ENCODE data around the gene DHRS13.

DNA sequence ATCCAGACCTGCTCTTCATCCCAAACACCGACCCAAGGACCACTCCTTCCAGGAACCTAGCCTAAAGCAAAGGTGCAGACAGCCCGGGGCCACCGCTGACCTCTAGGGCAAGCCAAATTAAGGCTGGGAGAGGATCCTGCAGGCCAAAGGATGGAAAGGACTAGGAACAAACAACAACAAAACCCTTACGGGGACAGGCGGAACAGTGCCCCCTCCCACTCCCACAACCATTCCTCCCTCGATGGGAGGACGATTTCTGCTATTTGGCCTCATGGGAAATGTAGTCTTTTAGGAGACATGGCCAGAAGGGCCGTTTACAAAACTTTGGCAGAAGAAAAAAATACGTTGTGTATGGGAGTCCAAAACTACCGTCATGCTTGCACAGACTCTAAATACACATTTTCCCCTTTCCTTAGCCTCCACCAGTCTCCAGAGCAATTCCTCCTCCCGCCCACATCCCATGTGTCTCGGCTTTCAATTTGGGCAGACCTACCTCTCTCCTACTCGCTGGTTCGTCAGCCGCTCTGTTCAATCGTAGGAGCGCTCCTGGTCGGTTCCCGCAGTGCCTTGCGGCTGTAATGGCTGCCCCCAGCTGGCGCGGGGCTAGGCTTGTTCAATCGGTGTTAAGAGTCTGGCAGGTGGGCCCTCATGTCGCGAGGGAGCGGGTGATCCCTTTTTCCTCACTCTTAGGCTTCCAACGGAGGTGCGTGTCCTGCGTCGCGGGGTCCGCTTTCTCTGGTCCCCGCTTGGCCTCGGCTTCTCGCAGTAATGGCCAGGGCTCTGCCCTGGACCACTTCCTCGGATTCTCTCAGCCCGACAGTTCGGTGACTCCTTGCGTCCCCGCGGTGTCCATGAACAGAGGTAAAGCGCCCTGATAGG is 48.2 kb downstream of the DHRS13 start, which contains the start of gene ERAL1:
- TF ChIP-seq, protein P1, sequence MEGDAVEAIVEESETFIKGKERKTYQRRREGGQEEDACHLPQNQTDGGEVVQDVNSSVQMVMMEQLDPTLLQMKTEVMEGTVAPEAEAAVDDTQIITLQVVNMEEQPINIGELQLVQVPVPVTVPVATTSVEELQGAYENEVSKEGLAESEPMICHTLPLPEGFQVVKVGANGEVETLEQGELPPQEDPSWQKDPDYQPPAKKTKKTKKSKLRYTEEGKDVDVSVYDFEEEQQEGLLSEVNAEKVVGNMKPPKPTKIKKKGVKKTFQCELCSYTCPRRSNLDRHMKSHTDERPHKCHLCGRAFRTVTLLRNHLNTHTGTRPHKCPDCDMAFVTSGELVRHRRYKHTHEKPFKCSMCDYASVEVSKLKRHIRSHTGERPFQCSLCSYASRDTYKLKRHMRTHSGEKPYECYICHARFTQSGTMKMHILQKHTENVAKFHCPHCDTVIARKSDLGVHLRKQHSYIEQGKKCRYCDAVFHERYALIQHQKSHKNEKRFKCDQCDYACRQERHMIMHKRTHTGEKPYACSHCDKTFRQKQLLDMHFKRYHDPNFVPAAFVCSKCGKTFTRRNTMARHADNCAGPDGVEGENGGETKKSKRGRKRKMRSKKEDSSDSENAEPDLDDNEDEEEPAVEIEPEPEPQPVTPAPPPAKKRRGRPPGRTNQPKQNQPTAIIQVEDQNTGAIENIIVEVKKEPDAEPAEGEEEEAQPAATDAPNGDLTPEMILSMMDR (IDR thresholded peaks at IDR 0.05), result no peak
- peak; percentile 46 for TF ChIP-seq POLR2A (IDR thresholded peaks at IDR 0.05)

Measured in ovary (tissue), 3 donors.